ENCODE measurements around the gene NRXN3. TPM values are rescaled to one million over a fixed set of nuclear protein-coding genes. Genes with fewer than 3 reads are reported as not detected.

Gene NRXN3
- total and polyA plus RNA-seq, 11 donors: 0.19 to 2.2 (median 1.1) TPM

DNA sequence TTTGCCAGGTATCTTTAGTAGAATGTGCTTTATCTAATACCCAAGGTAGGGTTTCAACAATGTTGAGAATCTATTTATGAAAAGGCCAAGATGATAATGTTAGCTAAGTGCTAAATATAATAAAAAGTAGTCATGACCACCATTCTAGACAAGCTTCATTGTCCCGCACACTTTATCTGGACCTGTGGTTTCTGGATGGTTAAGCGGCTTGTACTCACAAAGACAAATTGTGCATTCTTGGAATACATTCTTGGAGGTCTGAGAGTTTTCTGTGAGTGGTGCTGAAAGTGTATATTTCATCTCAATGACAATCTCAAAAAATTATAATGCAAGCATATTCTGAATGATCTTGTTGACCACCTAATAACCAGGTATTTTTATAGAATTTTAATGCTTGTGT lies 1394.2 kb downstream of the NRXN3 start:
- no peak overlapping the region for H3K4me3 ChIP-seq
- DNase-seq: no peak
- 81 to 84% (median 82%) methylated on average over 2 of the region's 2 CpGs for WGBS, 4 donors

DNA sequence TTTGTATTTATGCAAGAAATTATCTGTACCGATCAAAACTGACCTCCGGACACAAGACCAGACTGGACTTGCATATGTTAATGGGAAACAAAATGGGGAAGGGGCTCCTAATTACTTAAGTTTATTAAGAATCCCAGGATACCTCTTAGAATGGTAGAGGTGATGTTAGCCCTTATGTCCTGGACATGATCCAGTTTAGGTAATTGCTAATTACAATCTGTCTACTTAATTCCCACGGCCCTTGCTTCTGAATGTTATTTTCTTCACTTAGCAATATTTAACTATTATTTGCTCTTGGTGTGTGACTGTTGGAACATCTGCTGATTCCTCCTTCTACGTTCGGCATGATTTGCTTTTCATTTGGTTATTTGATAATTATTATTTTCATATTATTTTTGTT lies 1397.1 kb downstream of the NRXN3 start:
- TF ChIP-seq, protein P1, sequence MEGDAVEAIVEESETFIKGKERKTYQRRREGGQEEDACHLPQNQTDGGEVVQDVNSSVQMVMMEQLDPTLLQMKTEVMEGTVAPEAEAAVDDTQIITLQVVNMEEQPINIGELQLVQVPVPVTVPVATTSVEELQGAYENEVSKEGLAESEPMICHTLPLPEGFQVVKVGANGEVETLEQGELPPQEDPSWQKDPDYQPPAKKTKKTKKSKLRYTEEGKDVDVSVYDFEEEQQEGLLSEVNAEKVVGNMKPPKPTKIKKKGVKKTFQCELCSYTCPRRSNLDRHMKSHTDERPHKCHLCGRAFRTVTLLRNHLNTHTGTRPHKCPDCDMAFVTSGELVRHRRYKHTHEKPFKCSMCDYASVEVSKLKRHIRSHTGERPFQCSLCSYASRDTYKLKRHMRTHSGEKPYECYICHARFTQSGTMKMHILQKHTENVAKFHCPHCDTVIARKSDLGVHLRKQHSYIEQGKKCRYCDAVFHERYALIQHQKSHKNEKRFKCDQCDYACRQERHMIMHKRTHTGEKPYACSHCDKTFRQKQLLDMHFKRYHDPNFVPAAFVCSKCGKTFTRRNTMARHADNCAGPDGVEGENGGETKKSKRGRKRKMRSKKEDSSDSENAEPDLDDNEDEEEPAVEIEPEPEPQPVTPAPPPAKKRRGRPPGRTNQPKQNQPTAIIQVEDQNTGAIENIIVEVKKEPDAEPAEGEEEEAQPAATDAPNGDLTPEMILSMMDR (IDR thresholded peaks at IDR 0.05): no peak
- no peak for TF ChIP-seq POLR2A (IDR thresholded peaks at IDR 0.05)
- H3K36me3 ChIP-seq: no peaks in the 10 kb centered on the region
- ATAC-seq (no peak), DNase-seq (no peak)
- H3K4me3 ChIP-seq: no peak overlapping the region
- intact Hi-C loops (cut with DNase I): no loop called here
- no peak overlapping the region for H3K27ac ChIP-seq
- no peaks in the 10 kb centered on the region for H3K9me3 ChIP-seq
- 90 to 94% (median 92%) methylated on average over 5 of the region's 5 CpGs for WGBS, 4 donors
- no peaks in the 10 kb centered on the region for H3K27me3 ChIP-seq
- no peaks in the 10 kb centered on the region for H3K4me1 ChIP-seq

More for the DNA sequence above, 1394.2 kb downstream of the NRXN3 start:
- ATAC-seq: no peak
- no peak overlapping the region for H3K27ac ChIP-seq
- no peaks in the 10 kb centered on the region for H3K27me3 ChIP-seq
- TF ChIP-seq, protein P1 (IDR thresholded peaks at IDR 0.05): no peak
- TF ChIP-seq POLR2A (IDR thresholded peaks at IDR 0.05): no peak
- no peaks in the 10 kb centered on the region for H3K36me3 ChIP-seq
- H3K4me1 ChIP-seq: no peaks in the 10 kb centered on the region
- no peaks in the 10 kb centered on the region for H3K9me3 ChIP-seq
- intact Hi-C loops (cut with DNase I): no loop called here

DNA sequence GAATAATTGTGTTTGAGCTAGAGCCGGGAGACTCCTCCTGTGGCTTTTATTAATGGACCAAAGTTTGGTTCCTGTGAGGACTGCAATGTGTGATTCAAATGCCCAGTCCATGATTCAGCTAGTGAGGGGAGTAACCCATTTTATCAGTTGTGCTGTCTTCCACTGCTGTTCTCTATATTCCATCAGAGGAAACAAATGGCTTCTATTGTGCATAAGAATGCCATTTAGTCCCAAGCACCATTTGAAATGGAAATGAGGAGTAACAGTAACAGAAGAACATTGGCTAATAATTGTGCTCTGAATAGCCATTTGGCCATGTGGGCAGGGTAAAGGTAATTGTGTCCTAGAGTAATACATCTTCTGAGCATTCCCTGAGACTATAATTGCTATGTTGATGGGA lies 1398.4 kb downstream of the NRXN3 start:
- WGBS, 4 donors: 81 to 87% (median 85%) methylated on average over 1 of the region's 1 CpG
- no peaks in the 10 kb centered on the region for H3K4me1 ChIP-seq
- no peaks in the 10 kb centered on the region for H3K9me3 ChIP-seq
- no peak for ATAC-seq
- TF ChIP-seq, protein P1 (IDR thresholded peaks at IDR 0.05): no peak
- TF ChIP-seq POLR2A (IDR thresholded peaks at IDR 0.05): no peak
- H3K27me3 ChIP-seq: no peaks in the 10 kb centered on the region
- H3K36me3 ChIP-seq: no peaks in the 10 kb centered on the region
- H3K4me3 ChIP-seq: no peak overlapping the region
- no peak overlapping the region for H3K27ac ChIP-seq
- no peak for DNase-seq
- intact Hi-C loops (cut with DNase I): no loop called here

DNA sequence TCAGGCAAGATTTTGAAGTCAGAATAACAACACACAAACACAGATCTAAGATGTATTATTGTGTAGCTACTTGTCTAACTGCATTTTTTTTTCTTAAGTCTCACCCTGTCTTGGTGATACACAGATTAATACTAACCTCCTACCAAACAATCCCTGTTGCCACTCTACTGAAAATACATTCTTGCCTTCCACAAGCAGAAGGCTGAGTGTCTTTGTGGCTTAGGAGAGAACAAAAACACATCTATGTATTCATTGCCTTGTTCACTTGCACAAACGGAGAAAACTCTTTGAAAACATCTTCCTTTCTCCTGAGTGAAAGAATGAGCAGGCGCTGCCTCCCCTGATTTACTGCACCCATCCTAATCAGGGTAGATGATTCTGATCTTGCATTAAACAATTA lies 1398.9 kb downstream of the NRXN3 start:
- DNase-seq (no peak), ATAC-seq (no peak)
- Histone ChIP-seq H3K27me3 (no peaks in the 10 kb centered on the region), H3K4me3 (no peak overlapping the region), H3K9me3 (no peaks in the 10 kb centered on the region), H3K4me1 (no peaks in the 10 kb centered on the region), H3K27ac (no peak overlapping the region), H3K36me3 (no peaks in the 10 kb centered on the region)
- WGBS, 4 donors: 76 to 92% (median 85%) methylated on average over 2 of the region's 2 CpGs
- intact Hi-C loops (cut with DNase I): no loop called here
- no peak for TF ChIP-seq POLR2A (IDR thresholded peaks at IDR 0.05)
- TF ChIP-seq, protein P1 (IDR thresholded peaks at IDR 0.05): no peak

All from heart left ventricle (tissue), 16 donors.